HL-60/S4 treated with retinoic acid at 250 ng/mL for 4 days and 3 days (cell line): ENCODE data around the gene CIDEC.
"Not testable (repeated sequence)": the region's sequence is repeated elsewhere in the genome, so short reads cannot be mapped to it uniquely, and the experiment has no call there.

Experiments used
- in situ Hi-C: fragments of 300-500 bp; cut with MboI; formaldehyde crosslinking; loops from 2 replicates; pipeline ENCODE4 v1.7.0; 2022; ENCODE audit warnings: low sequenced_read_pairs

Gene CIDEC

GRCh38 chr3:9848860-9849259 lies 31.2 kb downstream of the CIDEC start:
- in situ Hi-C loops: not testable (repeated sequence)

- in situ Hi-C loops: not testable (repeated sequence)
These were observed 32.2 kb downstream of the CIDEC start for GRCh38 chr3:9847870-9848269.

- in situ Hi-C loops: no loop called here
These were observed 33.0 kb downstream of the CIDEC start for GRCh38 chr3:9846931-9847488.

DNA sequence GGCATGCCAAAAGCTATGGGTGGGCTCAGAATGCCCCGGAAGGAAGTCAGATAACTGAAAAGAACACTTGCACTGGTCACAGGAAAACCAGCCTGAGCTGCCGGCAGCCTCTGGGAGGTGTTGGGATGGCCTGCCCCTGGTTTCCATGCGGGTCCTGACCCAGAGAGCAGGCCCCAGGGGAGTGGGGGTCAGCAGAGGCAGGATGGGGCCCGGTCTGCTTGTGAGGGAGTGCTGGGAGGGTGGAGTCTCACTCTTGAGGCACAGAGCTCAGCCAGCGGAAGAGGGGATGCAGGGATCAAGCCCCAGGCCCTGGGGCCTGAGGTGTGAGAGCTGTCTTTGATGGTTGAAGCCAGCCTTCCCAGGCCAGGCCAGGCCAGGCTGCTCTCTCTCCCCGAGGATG lies 33.8 kb downstream of the CIDEC start:
- in situ Hi-C loops: no loop called here

GRCh38 chr3:9843715-9844438 lies 36.2 kb downstream of the CIDEC start, which contains the start of gene RPUSD3:
TSS of gene RPUSD3 (minus strand) at chr3:9844008. CDS start at chr3:9843990, 18 bp downstream.
- in situ Hi-C loops: no loop called here

DNA sequence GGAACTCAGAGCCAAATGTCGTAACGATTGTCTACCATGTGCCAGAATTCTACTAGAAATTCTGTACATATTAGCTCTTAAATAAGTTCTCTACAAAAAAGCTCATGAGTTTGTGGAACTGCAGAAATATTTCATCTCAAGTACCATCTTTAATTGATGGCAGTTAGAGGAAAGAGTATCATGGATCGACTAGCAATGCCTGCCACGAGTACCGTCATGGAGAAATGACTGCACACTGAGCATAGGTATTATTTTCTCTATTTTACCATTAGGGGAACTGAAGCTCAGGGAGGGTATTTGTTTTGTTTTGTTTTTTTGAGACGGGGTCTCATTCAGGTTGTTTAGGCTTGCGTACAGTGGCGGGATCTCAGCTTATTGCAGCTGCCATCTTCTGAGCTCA lies 39.0 kb downstream of the CIDEC start:
- in situ Hi-C loops: no loop called here

DNA sequence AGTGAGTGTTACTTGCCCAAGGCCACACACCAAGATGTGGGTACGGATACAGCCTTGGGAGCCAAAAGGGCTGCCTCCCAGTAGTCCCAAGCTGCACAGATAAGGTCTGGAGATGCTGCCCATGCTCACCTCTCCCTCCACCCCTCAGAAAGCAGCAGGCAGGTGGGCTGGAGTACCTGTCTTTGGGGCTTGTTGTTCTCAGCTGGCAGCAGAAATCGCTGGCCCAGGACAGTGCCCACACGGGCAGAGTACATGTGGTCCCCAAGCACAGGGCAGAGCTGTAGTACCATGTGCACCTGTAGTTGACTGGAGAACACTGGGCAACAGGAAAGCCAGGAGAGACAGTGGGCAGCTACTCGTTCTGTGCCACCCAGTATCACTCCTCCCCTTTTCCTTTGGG lies 41.2 kb downstream of the CIDEC start:
- in situ Hi-C loops: no loop called here

DNA sequence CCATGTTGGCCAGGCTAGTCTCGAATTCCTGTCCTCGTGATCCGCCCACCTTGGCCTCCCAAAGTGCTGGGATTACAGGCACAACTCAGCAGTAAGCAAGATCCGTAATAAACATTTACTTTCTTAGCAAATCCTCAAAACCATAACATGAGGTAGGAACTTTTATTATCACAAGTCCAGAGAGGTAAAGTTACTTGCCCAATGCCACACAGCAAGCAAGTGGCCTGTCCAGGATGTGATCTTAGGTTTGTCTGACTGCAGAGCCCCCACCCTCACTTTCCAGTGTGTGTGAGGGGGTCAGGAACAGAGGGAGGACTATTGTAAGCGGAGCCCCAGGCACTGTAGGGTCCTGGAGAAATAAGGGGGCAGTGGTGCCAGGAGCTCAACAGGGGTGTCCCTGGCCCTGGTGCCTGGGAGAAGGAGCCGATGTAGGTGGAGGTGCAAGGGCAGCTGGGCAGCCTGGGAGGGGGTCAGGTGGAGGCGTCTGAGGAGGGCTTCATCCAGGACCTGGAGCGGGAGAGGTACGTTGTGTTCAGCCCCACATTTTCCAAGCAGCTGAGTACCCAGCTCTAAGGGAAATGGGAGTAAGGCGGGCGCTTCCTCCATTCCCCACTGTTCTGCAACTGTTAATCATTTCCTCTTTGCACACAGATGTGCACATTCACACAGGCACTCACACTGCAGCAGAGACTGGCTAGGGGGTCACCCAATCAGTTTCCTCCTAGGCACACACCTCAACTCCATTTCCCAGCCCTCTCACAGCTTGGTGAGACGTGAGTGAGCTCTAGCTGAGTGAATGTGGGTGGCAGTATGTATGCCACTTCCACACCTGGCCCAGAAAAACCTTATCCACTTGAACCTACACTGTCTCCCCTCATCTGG lies 42.1 kb downstream of the CIDEC start:
- in situ Hi-C loops: no loop called here

DNA sequence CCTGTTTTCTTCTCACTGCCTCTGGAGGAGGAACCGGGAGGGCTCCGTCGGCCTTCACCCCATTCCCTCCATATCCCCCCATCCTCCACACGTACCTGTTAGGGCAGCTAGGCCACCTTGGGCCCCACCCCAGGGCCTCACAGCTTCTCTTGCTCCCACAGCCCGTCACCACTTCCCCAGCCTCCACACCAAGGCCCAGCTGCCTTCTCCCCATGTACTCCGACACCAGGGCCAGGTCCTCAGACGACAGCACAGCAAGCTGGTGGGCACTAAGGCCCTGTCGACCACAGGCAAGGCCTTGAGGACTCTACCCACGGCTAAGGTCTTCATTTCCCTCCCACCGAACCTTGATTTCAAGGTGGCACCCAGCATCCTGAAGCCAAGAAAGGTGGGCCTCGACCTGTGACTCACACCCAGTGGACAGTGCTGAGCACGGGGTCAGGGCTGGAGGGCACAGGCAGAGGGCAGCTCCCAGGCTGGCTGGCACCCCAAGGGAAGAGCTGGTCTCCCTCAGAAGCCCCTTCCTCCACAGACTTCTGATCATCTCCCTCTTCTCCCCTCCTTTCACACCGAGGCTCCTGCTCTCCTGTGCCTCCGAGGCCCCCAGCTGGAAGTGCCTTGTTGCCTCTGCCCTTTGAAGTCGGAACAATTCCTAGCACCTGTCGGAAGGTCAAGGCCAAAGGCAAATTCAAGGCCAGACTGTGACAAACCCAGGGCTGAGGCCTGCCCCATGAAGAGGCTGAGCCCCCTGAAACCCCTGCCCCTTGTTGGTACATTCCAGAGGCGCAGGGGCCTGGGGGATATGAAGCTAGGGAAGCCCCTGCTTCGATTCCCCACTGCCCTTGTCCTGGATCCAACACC lies 45.3 kb downstream of the CIDEC start:
- in situ Hi-C loops: no loop called here

DNA sequence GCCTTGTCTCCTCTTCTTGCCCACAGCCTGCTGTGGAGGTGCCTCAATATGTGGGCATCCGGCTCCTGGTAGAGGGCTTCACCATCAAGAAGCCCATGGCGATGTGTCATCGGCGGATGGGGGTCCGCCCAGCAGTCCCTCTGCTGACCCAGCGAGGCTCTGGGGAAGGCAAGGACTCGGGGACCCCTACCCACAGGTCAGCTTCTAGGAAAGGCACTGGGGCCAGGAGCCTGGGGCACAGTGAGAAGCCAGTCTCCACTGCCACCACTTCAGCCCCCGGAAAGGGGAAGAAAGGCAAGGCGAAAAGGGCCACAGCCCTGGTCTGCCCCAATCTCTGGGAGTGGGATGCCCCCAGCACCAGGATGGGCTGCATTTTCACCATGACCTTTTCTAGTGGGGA lies 47.0 kb downstream of the CIDEC start:
- in situ Hi-C loops: no loop called here

DNA sequence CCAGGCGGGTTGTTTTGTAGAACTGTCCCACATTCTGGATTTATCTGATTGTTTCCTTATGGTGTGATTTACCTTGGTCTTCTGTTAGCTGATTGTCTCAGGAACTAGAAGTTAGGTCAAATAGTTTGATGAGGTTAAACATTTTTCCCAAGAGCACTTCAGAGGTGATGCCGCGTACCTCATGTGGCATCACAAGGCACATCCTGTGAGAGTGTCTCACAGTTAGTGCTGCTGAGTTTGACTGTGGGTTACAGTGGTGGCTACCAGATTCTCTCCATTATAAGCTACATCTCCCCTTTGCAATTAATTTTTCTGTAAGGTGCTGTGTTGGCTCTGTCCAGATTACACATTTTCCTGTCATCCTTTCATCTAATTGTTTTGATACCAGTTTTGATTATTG lies 48.8 kb downstream of the CIDEC start:
- in situ Hi-C loops: no loop called here

- in situ Hi-C loops: no loop called here
These were observed 51.0 kb downstream of the CIDEC start for GRCh38 chr3:9828801-9829755.

DNA sequence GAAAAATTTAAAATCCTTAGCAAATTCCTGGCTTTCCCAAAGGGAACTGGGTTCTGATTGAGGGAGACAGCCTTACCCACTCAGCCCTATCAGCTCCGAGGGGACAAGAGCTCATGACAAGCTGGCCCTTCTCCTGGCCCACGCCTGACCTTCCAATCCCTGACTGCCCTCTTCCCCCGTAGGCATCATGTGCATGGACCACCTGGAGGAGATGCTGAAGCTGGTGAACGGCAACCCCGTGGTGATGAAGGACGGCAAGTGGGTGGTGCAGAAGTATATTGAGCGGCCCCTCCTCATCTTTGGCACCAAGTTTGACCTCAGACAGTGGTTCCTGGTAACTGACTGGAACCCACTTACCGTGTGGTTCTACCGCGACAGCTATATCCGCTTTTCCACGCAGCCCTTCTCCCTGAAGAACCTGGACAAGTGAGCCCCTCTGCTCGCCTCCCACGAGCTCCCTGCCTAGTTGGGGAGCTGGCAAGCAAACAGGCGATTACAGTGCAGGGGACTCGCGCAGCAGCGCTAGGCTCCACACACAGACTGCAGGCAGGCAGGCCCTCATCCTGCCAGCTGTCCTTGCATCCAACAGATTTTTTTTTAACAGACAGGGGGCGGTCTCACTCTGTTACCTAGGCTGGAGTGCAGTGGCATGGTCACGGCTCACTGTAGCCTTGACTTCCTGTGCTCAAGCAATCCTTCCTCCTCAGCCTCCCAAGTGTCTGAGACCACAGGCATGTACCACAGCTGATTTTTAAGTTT lies 53.1 kb downstream of the CIDEC start:
- in situ Hi-C loops: no loop called here

DNA sequence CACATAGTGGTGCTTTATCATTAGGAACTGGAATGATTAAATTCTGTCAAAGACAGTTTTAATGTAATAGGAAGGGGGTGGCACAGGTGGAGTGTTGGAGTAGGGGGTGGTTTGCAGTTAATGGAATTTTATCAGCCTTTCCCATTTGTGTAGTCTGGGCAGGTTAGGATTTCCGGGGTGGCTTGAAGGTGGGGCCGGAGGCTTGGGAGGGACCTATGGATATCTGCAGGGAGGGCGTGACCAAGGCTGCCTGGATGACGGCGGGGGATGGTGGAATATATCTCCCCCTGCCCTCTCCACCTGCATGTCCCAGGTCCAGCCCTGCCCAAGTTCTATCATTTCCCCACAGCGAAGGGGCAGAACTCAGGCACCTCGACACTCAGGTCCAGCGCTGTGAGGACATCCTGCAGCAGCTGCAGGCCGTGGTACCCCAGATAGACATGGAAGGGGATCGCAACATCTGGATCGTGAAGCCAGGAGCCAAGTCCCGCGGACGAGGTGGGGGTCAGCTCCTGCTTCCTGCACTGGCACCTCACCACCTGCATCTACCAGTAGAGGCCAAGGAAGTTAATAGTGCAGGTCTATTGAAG lies 54.5 kb downstream of the CIDEC start:
- in situ Hi-C loops: no loop called here

- in situ Hi-C loops: no loop called here
These were observed 59.1 kb downstream of the CIDEC start for GRCh38 chr3:9820946-9821345.

DNA sequence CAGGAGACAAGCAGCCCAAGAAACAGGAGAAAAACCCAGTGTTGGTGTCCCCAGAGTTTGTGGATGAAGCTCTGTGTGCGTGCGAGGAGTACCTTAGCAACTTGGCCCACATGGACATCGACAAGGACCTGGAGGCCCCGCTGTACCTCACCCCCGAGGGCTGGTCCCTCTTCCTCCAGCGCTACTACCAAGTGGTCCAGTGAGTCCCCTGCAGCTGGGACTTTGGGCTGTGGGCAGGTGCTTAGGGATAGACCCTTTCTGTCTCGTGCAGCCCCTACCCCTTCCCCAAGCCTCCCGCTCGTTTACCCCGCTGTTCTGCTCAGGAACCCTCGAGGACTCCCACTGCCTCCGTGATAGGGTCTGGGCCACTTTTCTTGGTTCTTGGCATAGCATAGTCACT lies 59.5 kb downstream of the CIDEC start:
- in situ Hi-C loops: no loop called here

DNA sequence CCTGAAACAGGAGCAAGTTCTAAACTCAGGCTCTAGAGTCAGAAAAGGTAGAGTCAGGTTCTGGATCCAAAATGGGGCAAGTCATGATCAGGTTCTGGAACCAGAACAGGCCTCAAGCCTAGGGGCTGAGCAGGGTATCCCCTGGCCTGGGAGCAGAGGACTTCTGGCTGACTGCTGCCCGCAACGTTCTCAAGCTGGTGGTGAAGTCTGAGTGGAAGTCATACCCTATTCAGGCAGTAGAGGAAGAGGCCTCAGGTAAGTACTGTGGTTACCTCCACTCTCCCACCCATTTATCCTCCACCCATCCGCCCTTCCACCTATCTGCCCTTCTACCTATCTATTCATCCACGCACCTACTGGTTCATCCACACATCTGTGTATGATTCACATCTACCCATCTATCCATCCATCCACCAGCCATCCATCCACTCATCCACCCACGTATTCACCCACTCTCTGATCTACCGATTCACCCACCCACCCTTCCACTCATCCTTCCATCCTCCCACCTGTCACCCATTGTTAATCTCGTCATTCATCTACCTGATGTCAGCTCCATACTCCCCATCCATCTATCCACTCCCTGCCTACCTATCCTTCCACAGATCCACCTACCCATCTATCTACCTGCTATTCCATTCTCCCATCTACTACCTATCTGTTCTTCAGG lies 61.3 kb downstream of the CIDEC start:
- in situ Hi-C loops: no loop called here

DNA sequence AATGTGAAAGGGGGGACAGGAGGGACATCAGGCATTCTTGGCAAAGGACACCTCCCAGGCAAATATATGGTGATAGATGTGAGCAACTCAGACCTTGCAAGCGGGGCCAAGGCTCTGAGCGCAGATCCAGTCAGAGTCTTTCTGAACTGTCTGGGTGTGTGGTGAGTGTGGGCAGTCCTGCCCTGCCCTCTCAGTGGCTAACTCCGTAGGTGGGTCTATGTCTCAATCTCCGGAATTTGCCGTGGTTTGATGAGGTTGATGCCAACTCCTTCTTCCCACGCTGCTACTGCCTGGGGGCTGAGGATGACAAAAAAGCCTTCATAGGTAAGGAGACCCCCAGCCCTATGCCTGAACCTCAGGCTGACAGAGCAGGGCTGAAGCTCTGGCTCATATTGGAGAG lies 62.6 kb downstream of the CIDEC start:
- in situ Hi-C loops: no loop called here
